Glutamatergic neuron (in vitro differentiated cells): ENCODE results near the gene CDC42BPA. TPM values are rescaled to one million over a fixed set of nuclear protein-coding genes. Genes with fewer than 3 reads are reported as not detected.

Experiments
- DNase-seq: peaks from one replicate; pipeline ENCODE4 v3.0.0; 2022
- H3K27ac Mint-ChIP-seq: one replicate; pipeline ENCODE4 v1.8.0; 2020; ENCODE audit warnings: mild to moderate bottlenecking, mixed read lengths, inconsistent platforms; ENCODE audit not compliant: unreplicated experiment
- H3K27me3 Mint-ChIP-seq: one replicate; pipeline ENCODE4 v1.8.0; 2020; ENCODE audit warnings: mild to moderate bottlenecking, moderate library complexity, mixed read lengths, inconsistent platforms; ENCODE audit not compliant: unreplicated experiment
- H3K36me3 Mint-ChIP-seq: one replicate; pipeline ENCODE4 v1.8.0; 2020; ENCODE audit warnings: mild to moderate bottlenecking, mixed read lengths, inconsistent platforms; ENCODE audit not compliant: unreplicated experiment
- H3K4me1 Mint-ChIP-seq: one replicate; pipeline ENCODE4 v1.8.0; 2020; ENCODE audit warnings: mild to moderate bottlenecking, low read depth, mixed read lengths, inconsistent platforms; ENCODE audit not compliant: unreplicated experiment
- H3K4me3 Mint-ChIP-seq: one replicate; pipeline ENCODE4 v1.8.0; 2020; ENCODE audit warnings: mild to moderate bottlenecking, mixed read lengths, inconsistent platforms; ENCODE audit not compliant: unreplicated experiment
- H3K9me3 Mint-ChIP-seq: one replicate; pipeline ENCODE4 v1.8.0; 2020; ENCODE audit warnings: mild to moderate bottlenecking, moderate library complexity, mixed read lengths, inconsistent platforms; ENCODE audit not compliant: unreplicated experiment
- CTCF ChIP-seq: fragments of 200-600 bp; sonication (generic); IDR thresholded peaks from one replicate; pipeline ENCODE4 v1.5.0; 2021; ENCODE audit not compliant: partially characterized antibody, unreplicated experiment
- total RNA-seq: library from RNA; stranded (reverse); fragmentation: NEBNext Ultra II Directional; extraction: Animal tissue kit (Norgen Biotek cat#: 25700); gene quantifications from one replicate; pipeline ENCODE4 v1.2.1, GENCODE V29; 2021; ENCODE audit not compliant: unreplicated experiment

The CDC42BPA gene
- total RNA-seq, 1 donor from 2014 or later = 66.0 TPM

- TF ChIP-seq CTCF = no peak
- H3K27ac Mint-ChIP-seq = no peak overlapping the region
- peaks cover 6% of the 10 kb centered on the region for H3K27me3 Mint-ChIP-seq
Observed at GRCh38 chr1:226952118-226952441, 366.2 kb downstream of the CDC42BPA start.

GRCh38 chr1:226951286-226952117 is 366.8 kb downstream of the CDC42BPA start:
- no peak for DNase-seq

More at GRCh38 chr1:226952118-226952441, 366.2 kb downstream of the CDC42BPA start:
- Mint-ChIP-seq H3K4me1 (peaks cover 8% of the 10 kb centered on the region), H3K9me3 (peaks cover 10% of the 10 kb centered on the region), H3K36me3 (peaks cover 16% of the 10 kb centered on the region), H3K4me3 (no peak overlapping the region)
- DNase-seq = no peak

GRCh38 chr1:226950871-226951270 is 367.4 kb downstream of the CDC42BPA start:
- H3K27me3 Mint-ChIP-seq = peaks cover 6% of the 10 kb centered on the region
- peaks cover 14% of the 10 kb centered on the region for H3K9me3 Mint-ChIP-seq
- H3K36me3 Mint-ChIP-seq = peaks cover 15% of the 10 kb centered on the region
- TF ChIP-seq CTCF = no peak
- H3K27ac Mint-ChIP-seq = no peak overlapping the region
- DNase-seq = no peak
- H3K4me1 Mint-ChIP-seq = peaks cover 20% of the 10 kb centered on the region
- H3K4me3 Mint-ChIP-seq = no peak overlapping the region

More at GRCh38 chr1:226951286-226952117, 366.8 kb downstream of the CDC42BPA start:
- H3K27ac Mint-ChIP-seq = no peak overlapping the region
- peaks cover 15% of the 10 kb centered on the region for H3K36me3 Mint-ChIP-seq
- H3K4me1 Mint-ChIP-seq = peaks cover 13% of the 10 kb centered on the region
- peaks cover 6% of the 10 kb centered on the region for H3K27me3 Mint-ChIP-seq
- H3K9me3 Mint-ChIP-seq = peaks cover 14% of the 10 kb centered on the region
- TF ChIP-seq CTCF = no peak
- no peak overlapping the region for H3K4me3 Mint-ChIP-seq

GRCh38 chr1:226950316-226950715 is 368.0 kb downstream of the CDC42BPA start:
- Mint-ChIP-seq H3K4me3 (no peak overlapping the region), H3K9me3 (peaks cover 14% of the 10 kb centered on the region), H3K4me1 (peaks cover 24% of the 10 kb centered on the region), H3K36me3 (peaks cover 15% of the 10 kb centered on the region), H3K27ac (no peak overlapping the region), H3K27me3 (peaks cover 6% of the 10 kb centered on the region)
- DNase-seq = no peak
- TF ChIP-seq CTCF = no peak

- peaks cover 27% of the 10 kb centered on the region for H3K4me1 Mint-ChIP-seq
- no peak for DNase-seq
- peaks cover 12% of the 10 kb centered on the region for H3K9me3 Mint-ChIP-seq
- TF ChIP-seq CTCF = no peak
- peaks cover 11% of the 10 kb centered on the region for H3K36me3 Mint-ChIP-seq
- H3K27ac Mint-ChIP-seq = no peak overlapping the region
- H3K27me3 Mint-ChIP-seq = peaks cover 4% of the 10 kb centered on the region
- no peak overlapping the region for H3K4me3 Mint-ChIP-seq
Observed at GRCh38 chr1:226949401-226949800, 368.9 kb downstream of the CDC42BPA start.
